Measurements from ENCODE around the gene ATP1B3.
"Not testable (repeated sequence)": the region's sequence is repeated elsewhere in the genome, so short reads cannot be mapped to it uniquely, and the experiment has no call there.

DNA sequence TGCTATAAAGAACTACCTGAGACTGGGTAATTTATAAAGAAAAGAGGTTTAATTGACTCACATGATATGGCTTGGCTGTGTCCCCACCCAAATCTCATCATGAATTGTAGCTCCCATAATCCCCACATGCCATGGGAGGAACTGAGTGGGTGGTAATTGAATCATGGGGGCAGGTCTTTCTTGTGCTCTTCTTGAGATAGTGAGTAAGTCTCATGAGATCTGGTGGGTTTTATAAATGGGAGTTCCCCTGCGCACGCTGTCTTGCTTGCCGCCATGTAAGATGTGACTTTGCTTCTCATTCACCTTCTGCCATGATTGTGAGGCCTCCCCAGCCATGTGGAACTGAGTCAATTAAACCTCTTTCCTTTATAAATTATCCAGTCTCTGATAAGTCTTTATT lies 12.1 kb downstream of the ATP1B3 start:
- TF ChIP-seq POLR2A (IDR thresholded peaks at IDR 0.05; ENCODE audit: low read length); GATA1 (IDR thresholded peaks at IDR 0.05; ENCODE audit: low read depth, low read length): not testable (repeated sequence)
